ENCODE results near the gene SLIT3.

The SLIT3 gene

DNA sequence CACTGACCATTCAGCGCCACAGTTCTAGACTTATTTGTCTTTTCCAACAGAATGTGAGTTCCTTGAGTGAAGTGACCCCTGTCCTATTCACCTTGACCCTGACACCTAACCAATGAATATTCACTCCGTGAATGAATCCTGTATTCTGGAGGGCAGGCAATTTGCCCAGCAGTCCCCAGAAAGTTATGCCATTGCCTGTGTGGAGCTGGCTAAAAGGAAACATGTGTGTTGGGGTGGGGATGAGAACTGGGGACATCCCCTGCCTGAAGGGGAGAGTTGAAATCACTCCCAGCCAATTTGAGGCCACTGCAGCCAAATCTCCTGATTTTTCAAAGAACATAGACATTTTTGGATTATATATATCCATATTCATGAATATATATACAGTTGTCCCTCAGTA, 199.0 kb downstream of the SLIT3 start:
- DNase-seq (ENCODE audit: low read depth) = no peak
- TF ChIP-seq, protein P1, sequence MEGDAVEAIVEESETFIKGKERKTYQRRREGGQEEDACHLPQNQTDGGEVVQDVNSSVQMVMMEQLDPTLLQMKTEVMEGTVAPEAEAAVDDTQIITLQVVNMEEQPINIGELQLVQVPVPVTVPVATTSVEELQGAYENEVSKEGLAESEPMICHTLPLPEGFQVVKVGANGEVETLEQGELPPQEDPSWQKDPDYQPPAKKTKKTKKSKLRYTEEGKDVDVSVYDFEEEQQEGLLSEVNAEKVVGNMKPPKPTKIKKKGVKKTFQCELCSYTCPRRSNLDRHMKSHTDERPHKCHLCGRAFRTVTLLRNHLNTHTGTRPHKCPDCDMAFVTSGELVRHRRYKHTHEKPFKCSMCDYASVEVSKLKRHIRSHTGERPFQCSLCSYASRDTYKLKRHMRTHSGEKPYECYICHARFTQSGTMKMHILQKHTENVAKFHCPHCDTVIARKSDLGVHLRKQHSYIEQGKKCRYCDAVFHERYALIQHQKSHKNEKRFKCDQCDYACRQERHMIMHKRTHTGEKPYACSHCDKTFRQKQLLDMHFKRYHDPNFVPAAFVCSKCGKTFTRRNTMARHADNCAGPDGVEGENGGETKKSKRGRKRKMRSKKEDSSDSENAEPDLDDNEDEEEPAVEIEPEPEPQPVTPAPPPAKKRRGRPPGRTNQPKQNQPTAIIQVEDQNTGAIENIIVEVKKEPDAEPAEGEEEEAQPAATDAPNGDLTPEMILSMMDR (IDR thresholded peaks at IDR 0.05; ENCODE audit: low read length, missing control alignments) = no peak
- no peak overlapping the region for H3K4me3 ChIP-seq (replicated peaks; ENCODE audit: low read depth, low read length)

- no peak for DNase-seq (ENCODE audit: low read depth)
- TF ChIP-seq, protein P1 (IDR thresholded peaks at IDR 0.05; ENCODE audit: low read length, missing control alignments) = no peak
- H3K4me3 ChIP-seq (replicated peaks; ENCODE audit: low read depth, low read length) = no peak overlapping the region
These were observed 200.2 kb downstream of the SLIT3 start for GRCh38 chr5:169100735-169101075.

DNA sequence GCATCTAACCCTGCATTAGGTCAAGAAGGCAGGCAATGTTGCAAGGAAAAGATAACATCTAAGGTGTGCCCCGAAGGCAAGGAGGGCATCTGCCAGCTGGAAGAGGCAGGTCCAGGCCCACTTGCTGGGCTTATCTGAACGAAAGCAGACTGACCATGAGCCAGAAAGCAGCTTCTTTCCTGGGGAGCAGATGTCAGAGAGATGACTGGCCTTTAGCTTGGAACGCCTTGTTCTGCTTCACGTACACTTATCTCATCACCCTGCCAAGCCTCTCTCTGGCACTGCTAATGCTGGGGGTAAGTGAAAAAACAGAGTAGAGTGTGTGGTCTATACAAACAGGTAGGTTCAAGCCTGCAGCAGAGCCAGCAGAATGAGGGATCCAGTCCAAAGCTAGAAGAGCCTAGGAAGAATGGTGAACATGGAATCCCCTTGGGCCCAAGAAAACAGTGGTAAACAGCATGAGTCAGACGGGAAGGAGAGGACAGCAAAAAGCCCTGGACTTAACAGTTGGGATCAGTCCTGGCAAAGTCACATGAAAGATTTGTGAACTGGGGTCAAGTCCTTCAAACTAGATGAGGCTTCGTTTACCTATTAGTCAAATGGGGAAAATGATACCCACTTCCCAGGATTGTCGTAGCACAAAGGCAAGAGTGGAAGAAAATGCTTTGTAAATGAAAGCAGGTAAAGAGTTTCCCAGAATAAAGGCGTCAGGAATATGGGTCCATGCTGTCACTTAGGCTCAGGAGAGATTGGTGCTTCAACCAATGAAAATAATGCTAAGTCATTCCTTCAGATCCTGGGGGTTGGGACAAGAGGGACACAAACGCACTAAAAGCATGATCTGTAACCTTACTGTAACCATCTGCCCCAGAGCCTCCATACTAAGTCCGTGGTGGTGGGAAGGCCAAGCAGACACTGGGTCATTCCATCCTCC, 200.9 kb downstream of the SLIT3 start:
- H3K4me3 ChIP-seq (replicated peaks; ENCODE audit: low read depth, low read length) = no peak overlapping the region
- no peak for DNase-seq (ENCODE audit: low read depth)
- TF ChIP-seq, protein P1 (IDR thresholded peaks at IDR 0.05; ENCODE audit: low read length, missing control alignments) = no peak

DNA sequence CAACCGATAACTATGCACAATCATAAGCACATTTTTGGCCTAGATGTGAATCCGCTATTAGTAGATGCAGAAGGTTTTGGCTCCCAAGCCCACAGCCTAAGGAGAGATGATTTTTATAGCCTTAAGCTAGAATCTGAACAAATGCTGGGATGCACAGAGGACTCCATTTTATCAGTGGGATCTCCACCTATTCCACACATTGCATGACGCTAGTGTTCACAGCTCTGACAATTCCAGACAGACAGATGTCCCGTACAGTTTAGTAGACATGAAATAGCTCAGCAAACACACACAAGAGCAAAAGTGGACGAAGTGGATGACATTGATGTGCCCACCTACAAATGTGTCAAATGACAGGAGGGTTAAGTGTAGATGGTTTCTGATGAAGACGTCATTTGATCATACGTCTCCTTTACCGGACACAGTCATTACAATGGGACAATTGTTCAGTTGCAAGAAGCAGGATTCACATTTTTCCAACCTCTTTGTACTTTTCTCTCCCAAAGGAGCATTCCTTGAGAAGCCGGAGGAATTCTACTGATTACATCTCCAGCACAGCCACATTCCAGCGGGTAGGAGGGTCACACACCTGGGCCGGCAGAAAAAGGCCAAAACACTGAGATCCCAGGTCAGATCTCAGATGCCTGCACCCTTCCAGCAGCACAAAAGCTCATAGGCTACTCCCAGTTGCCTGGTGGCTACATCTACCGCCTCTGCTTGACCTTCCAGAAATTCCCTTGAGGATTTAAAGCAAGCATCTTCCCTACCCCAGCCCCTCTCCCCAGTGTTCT, 202.4 kb downstream of the SLIT3 start:
- no peak overlapping the region for H3K4me3 ChIP-seq (replicated peaks; ENCODE audit: low read depth, low read length)
- TF ChIP-seq, protein P1 (IDR thresholded peaks at IDR 0.05; ENCODE audit: low read length, missing control alignments) = no peak

DNA sequence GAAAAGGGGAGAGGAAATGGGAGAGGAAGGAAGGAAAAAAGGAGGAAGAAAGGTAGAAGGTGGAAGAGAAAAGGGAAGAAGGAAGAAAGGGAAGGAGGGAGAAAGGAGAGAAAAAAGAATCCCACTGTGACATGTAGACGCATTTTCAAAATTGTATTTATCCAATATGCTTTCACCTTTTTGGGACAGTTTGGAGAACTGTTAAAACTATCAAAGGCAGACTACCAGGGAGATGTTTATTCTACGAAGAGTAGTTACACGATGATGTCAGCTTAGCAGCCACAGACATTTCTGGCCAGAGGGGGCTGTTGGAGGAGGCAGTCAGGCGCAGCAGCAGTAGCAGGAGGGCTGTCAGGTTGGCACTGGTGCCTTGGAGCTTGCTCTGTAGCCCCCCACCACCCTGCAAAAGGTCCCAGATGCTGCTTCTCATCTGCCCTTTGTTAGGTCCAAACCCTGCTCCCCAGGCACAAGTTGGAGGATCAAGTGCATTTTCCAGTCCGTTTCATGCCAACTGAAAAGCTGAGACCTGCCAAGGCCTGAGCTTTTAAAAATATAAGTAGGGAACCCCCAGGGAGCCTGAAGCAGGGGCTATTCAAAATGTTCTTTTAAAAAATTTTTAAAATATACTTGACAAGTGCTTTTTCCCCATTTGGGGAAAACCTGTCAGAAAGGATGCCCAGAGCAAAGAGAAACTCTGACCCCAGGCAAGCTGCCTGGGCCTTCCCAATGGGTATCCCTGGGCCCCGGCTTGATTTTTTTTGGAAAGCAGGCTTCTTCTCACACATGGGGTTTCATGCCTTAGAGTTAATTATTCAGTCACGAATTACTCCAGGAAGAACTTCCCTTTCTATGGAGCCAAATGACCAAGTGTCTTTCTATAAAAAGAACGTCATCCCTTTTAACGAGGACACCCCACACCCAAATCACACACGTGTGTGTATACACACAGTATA, 203.3 kb downstream of the SLIT3 start:
- TF ChIP-seq, protein P1 (IDR thresholded peaks at IDR 0.05; ENCODE audit: low read length, missing control alignments) = no peak
- no peak overlapping the region for H3K4me3 ChIP-seq (replicated peaks; ENCODE audit: low read depth, low read length)
- DNase-seq (ENCODE audit: low read depth) = no peak

More for the DNA sequence above, 202.4 kb downstream of the SLIT3 start:
- no peak for DNase-seq (ENCODE audit: low read depth)

GRCh38 chr5:169095976-169096375, 205.0 kb downstream of the SLIT3 start:
- TF ChIP-seq, protein P1 (IDR thresholded peaks at IDR 0.05; ENCODE audit: low read length, missing control alignments) = no peak
- H3K4me3 ChIP-seq (replicated peaks; ENCODE audit: low read depth, low read length) = no peak overlapping the region
- DNase-seq (ENCODE audit: low read depth) = no peak

All from fibroblast of pulmonary artery (primary cell).